GM12878 (cell line): ENCODE measurements around the gene WDFY4. TPM values are rescaled to one million over a fixed set of nuclear protein-coding genes. Genes with fewer than 3 reads are reported as not detected.

ENCODE experiments used
- ATAC-seq: fragments of 200-7000 bp; cut with Tn5 transposase; 3 replicates; pipeline ENCODE4 v1.9.1; 2020; ENCODE audit warnings: mild to moderate bottlenecking, moderate library complexity
- BruUV-seq: library from RNA; stranded (reverse); fragments of 400-500 nt; replicated peaks from 2 replicates; lab custom pipeline; 2021; lab: Mats Ljungman, UMichigan
- CTCF ChIA-PET: fragments of 300-600 bp; sonication (Branson Sonifier 250); formaldehyde crosslinking; extraction: SDS; loops from one replicate; lab custom pipeline; 2021; ENCODE audit warnings: inconsistent platforms; lab: Yijun Ruan, JAX
- POLR2A ChIA-PET: fragments of 350-600 bp; formaldehyde crosslinking; extraction: SDS; loops from one replicate; lab custom pipeline; 2021; ENCODE audit warnings: inconsistent platforms; lab: Charles Lee
- RAD21 ChIA-PET: fragments of 300-600 bp; sonication (Branson Sonifier 250); formaldehyde crosslinking; loops from one replicate; lab custom pipeline; 2023; ENCODE audit warnings: antibody characterized with exemption; ENCODE audit not compliant: unreplicated experiment; lab: Charles Lee
- SMC1A ChIA-PET: fragments of 300-600 bp; sonication (Branson Sonifier 250); formaldehyde crosslinking; loops from one replicate; lab custom pipeline; 2023; ENCODE audit not compliant: unreplicated experiment, uncharacterized antibody; lab: Charles Lee
- DNase-seq: peaks from one replicate; pipeline ENCODE4 v3.0.0-alpha.2; 2011; ENCODE audit warnings: low read depth, low spot score
- FAIRE-seq: peaks from 3 replicates; lab custom pipeline; 2011; peaks lifted over from hg19 to GRCh38; lab: Jason Lieb, UNC
- H2AFZ ChIP-seq: 2 replicates; pipeline ENCODE4 v1.6.0; 2011; ENCODE audit warnings: low read depth, low read length, control low read depth; ENCODE audit not compliant: control insufficient read depth
- H3K27ac ChIP-seq: 2 replicates; pipeline ENCODE4 v1.5.1; 2011; ENCODE audit warnings: control low read depth; ENCODE audit not compliant: control insufficient read depth, insufficient read depth
- H3K27me3 ChIP-seq, 2 experiments: replicated peaks in 1 of 2; 2 replicates each; pipeline versions ENCODE4 v1.6.0 to v1.6.1; 2011; ENCODE audit warnings: low read length in 1 of 2; ENCODE audit not compliant: control insufficient read depth in 2 of 2, insufficient read depth in 2 of 2
- H3K36me3 ChIP-seq, 2 experiments: 2 replicates each; pipeline ENCODE4 v1.5.1; 2011; ENCODE audit warnings: low read length in 1 of 2; ENCODE audit not compliant: control insufficient read depth in 2 of 2, insufficient read depth in 2 of 2
- H3K4me1 ChIP-seq: 2 replicates; pipeline ENCODE4 v1.6.1; 2011; ENCODE audit warnings: mild to moderate bottlenecking, low read length, moderate library complexity, mixed read lengths; ENCODE audit not compliant: control insufficient read depth, insufficient read depth
- H3K4me2 ChIP-seq: 2 replicates; pipeline ENCODE4 v1.6.0; 2011; ENCODE audit warnings: control low read depth; ENCODE audit not compliant: control insufficient read depth, insufficient read depth
- H3K4me3 ChIP-seq: fragments of 200-600 bp; sonication (generic); 2 replicates; pipeline ENCODE4 v1.5.1; 2016
- H3K79me2 ChIP-seq: 2 replicates; pipeline ENCODE4 v1.6.0; 2011; ENCODE audit warnings: low read length; ENCODE audit not compliant: control insufficient read depth, insufficient read depth
- H3K9ac ChIP-seq: 2 replicates; pipeline ENCODE4 v1.8.0; 2011; ENCODE audit warnings: low read length, control low read depth, mixed read lengths; ENCODE audit not compliant: control insufficient read depth, insufficient read depth
- H3K9me3 ChIP-seq: replicated peaks from 3 replicates; pipeline ENCODE4 v1.5.1; 2011; ENCODE audit warnings: mild to moderate bottlenecking, low read length; ENCODE audit not compliant: control insufficient read depth, insufficient read depth
- H4K20me1 ChIP-seq: 2 replicates; pipeline ENCODE4 v1.6.0; 2011; ENCODE audit not compliant: control insufficient read depth, insufficient read depth
- BMI1 ChIP-seq: fragments of 450-650 bp; IDR thresholded peaks from 2 replicates; pipeline ENCODE4 v1.6.1; 2016; ENCODE audit warnings: mild to moderate bottlenecking, moderate library complexity, borderline replicate concordance
- HCFC1 ChIP-seq: fragments of 150-350 bp; IDR thresholded peaks from 2 replicates; pipeline ENCODE4 v1.6.1; 2014; ENCODE audit warnings: low read length
- KDM1A ChIP-seq: fragments of 200-600 bp; sonication (generic); IDR thresholded peaks from 2 replicates; pipeline ENCODE4 v1.6.1; 2016; ENCODE audit warnings: borderline replicate concordance
- NFIC ChIP-seq: IDR thresholded peaks from 2 replicates; pipeline ENCODE4 v1.6.1; 2012; ENCODE audit warnings: low read depth, mild to moderate bottlenecking, inconsistent platforms, low read length, moderate library complexity
- NR2C1 ChIP-seq: fragments of 450-650 bp; IDR thresholded peaks from 2 replicates; pipeline ENCODE4 v1.6.1; 2017; ENCODE audit warnings: antibody characterized with exemption, mild to moderate bottlenecking, moderate library complexity
- POU2F2 ChIP-seq: IDR thresholded peaks from 3 replicates; pipeline ENCODE4 v1.6.1; 2011; ENCODE audit warnings: low read depth, mild to moderate bottlenecking, low read length, borderline replicate concordance
- SMAD5 ChIP-seq: IDR thresholded peaks from 2 replicates; pipeline ENCODE4 v1.6.1; 2016; ENCODE audit warnings: antibody characterized with exemption, low read depth
- SMC3 ChIP-seq: IDR thresholded peaks from 2 replicates; pipeline ENCODE4 v1.6.1; 2011; ENCODE audit warnings: low read length, improper control_type of control experiment, borderline replicate concordance
- SP1 ChIP-seq: IDR thresholded peaks from one replicate; pipeline ENCODE4 v1.6.1; 2011; ENCODE audit warnings: low read depth, low read length
- SPI1 ChIP-seq: IDR thresholded peaks from 2 replicates; pipeline ENCODE4 v1.6.1; 2011; ENCODE audit warnings: low read depth, mild to moderate bottlenecking, low read length, moderate library complexity, borderline replicate concordance; ENCODE audit not compliant: insufficient read depth
- WGBS: methylation state at CpG from one replicate; pipeline ENCODE4 v1.1.6; 2016; ENCODE audit warnings: low lambda C conversion rate; ENCODE audit not compliant: insufficient replicate concordance, insufficient coverage; ENCODE audit errors: missing lambda C conversion rate; 5-methylcytosine and 5-hydroxymethylcytosine counted together
- in situ Hi-C: fragments of 300-500 bp; cut with MboI; formaldehyde crosslinking; loops from 9 replicates; pipeline ENCODE4 v1.14.3; 2018; ENCODE audit warnings: mixed read lengths
- intact Hi-C: fragments of 100-400 bp; cut with micrococcal nuclease; formaldehyde crosslinking; loops from one replicate; pipeline ENCODE4 v1.14.2; 2022; ENCODE audit not compliant: unreplicated experiment
- polyA plus RNA-seq, 11 experiments: library from polyadenylated mRNA; depleted of rRNA in 4 of 11; unstranded in 6 of 11; stranded (reverse) in 5 of 11; fragments of >200 nt; fragmentation: Nextera tagmentation in 4 of 11; fragmentation: Illumina TruSeq in 1 of 11; extraction: Ambion mirVana in 4 of 11; extraction: Trizol in 1 of 11; gene quantifications; 1 replicate in 1 of 11; 2 replicates in 10 of 11; pipeline versions ENCODE4 v1.2.1 to v1.2.3, GENCODE V29; 2011 to 2016; ENCODE audit warnings: inconsistent platforms in 2 of 11, missing spikeins in 2 of 11, low read depth in 1 of 11
- total RNA-seq, 4 experiments: library from RNA; depleted of rRNA in 3 of 4; stranded (reverse); fragments of >200 nt in 3 of 4; fragmentation: Illumina TruSeq in 1 of 4; extraction: Trizol in 1 of 4; gene quantifications; 2 replicates each; pipeline versions ENCODE4 v1.2.1 to v1.2.3, GENCODE V29; 2013 to 2021
- TF ChIP-seq, protein P1 (sequence below): IDR thresholded peaks from 2 replicates; pipeline ENCODE4 v1.6.1; 2012; ENCODE audit warnings: mild to moderate bottlenecking, low read depth, low read length
- TF ChIP-seq, protein P2 (sequence below): IDR thresholded peaks from 2 replicates; pipeline ENCODE4 v1.6.1; 2012; ENCODE audit warnings: low read depth, low read length, improper control_type of control experiment
- TF ChIP-seq, protein P3 (sequence below): IDR thresholded peaks from 2 replicates; pipeline ENCODE4 v1.6.1; 2011; ENCODE audit warnings: low read depth, mild to moderate bottlenecking, low read length, moderate library complexity, borderline replicate concordance; ENCODE audit errors: extremely low read depth

WDFY4 gene
- total and polyA plus RNA-seq, 10 of the 15 experiments (the other 5 are each of a cell fraction or from before 2014, with no cell fraction given): 13.5 to 132 (median 47.3) TPM

DNA sequence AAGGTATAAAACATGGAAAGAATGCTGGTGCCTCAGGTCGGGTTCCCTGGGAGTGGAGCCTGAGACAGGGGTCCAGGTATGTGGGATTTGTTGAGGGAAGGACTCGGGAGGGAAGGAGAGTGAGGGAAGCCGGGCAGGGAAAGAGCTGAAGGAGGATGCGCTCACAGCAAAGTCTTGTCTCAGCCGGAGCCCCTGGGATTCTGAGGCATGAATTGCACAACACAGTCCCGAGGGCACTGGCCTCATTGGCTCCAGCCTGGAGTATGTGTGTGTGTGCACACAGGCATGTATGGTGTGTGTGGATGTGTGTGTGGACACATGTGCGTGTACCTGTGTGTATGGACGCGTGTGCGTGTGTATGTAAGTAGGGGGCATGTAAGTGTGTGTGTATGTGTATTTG lies 87.4 kb downstream of the WDFY4 start:
- ChIA-PET RAD21 (no interaction called here), CTCF (interaction anchor here (1.4 kb wide), 1 partner anchor 14 kb away, joined by 3 read pairs; no protein-coding TSS in a partner anchor)

More for the DNA sequence above, 87.4 kb downstream of the WDFY4 start:
- ATAC-seq: no peak
- H3K27ac ChIP-seq: no peak overlapping the region
- peaks cover 1% of the 10 kb centered on the region for H3K79me2 ChIP-seq
- 89% methylated on average over 10 of the region's 10 CpGs for WGBS
- SMC1A ChIA-PET: interaction anchor here (1.3 kb wide), 1 partner anchor 13 kb away, joined by 3 read pairs; no protein-coding TSS in a partner anchor
- in situ Hi-C loops: loop anchor here (25.0 kb wide), 1 partner anchor 90 kb away; no protein-coding TSS in a partner anchor
- H3K9ac ChIP-seq: no peak overlapping the region
- no peak overlapping the region for H3K4me3 ChIP-seq
- no peak for DNase-seq
- no peaks in the 10 kb centered on the region for H3K4me1 ChIP-seq
- no peak overlapping the region for H3K4me2 ChIP-seq
- H4K20me1 ChIP-seq: no peaks in the 10 kb centered on the region
- TF ChIP-seq SP1: no peak
- no peak for TF ChIP-seq HCFC1
- TF ChIP-seq, protein P1, sequence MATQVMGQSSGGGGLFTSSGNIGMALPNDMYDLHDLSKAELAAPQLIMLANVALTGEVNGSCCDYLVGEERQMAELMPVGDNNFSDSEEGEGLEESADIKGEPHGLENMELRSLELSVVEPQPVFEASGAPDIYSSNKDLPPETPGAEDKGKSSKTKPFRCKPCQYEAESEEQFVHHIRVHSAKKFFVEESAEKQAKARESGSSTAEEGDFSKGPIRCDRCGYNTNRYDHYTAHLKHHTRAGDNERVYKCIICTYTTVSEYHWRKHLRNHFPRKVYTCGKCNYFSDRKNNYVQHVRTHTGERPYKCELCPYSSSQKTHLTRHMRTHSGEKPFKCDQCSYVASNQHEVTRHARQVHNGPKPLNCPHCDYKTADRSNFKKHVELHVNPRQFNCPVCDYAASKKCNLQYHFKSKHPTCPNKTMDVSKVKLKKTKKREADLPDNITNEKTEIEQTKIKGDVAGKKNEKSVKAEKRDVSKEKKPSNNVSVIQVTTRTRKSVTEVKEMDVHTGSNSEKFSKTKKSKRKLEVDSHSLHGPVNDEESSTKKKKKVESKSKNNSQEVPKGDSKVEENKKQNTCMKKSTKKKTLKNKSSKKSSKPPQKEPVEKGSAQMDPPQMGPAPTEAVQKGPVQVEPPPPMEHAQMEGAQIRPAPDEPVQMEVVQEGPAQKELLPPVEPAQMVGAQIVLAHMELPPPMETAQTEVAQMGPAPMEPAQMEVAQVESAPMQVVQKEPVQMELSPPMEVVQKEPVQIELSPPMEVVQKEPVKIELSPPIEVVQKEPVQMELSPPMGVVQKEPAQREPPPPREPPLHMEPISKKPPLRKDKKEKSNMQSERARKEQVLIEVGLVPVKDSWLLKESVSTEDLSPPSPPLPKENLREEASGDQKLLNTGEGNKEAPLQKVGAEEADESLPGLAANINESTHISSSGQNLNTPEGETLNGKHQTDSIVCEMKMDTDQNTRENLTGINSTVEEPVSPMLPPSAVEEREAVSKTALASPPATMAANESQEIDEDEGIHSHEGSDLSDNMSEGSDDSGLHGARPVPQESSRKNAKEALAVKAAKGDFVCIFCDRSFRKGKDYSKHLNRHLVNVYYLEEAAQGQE: no peak
- no peak for TF ChIP-seq SMC3
- TF ChIP-seq NFIC: no peak
- no peak for TF ChIP-seq SMAD5
- TF ChIP-seq, protein P2, sequence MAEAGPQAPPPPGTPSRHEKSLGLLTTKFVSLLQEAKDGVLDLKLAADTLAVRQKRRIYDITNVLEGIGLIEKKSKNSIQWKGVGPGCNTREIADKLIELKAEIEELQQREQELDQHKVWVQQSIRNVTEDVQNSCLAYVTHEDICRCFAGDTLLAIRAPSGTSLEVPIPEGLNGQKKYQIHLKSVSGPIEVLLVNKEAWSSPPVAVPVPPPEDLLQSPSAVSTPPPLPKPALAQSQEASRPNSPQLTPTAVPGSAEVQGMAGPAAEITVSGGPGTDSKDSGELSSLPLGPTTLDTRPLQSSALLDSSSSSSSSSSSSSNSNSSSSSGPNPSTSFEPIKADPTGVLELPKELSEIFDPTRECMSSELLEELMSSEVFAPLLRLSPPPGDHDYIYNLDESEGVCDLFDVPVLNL: no peak
- no peak for TF ChIP-seq SPI1
- TF ChIP-seq KDM1A: no peak
- no peak for TF ChIP-seq POU2F2
- no peak for TF ChIP-seq BMI1
- TF ChIP-seq, protein P3, sequence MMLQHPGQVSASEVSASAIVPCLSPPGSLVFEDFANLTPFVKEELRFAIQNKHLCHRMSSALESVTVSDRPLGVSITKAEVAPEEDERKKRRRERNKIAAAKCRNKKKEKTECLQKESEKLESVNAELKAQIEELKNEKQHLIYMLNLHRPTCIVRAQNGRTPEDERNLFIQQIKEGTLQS: no peak
- TF ChIP-seq NR2C1: no peak
- H3K27me3 ChIP-seq: no peaks in the 10 kb centered on the region
- intact Hi-C loops: no loop called here
- peaks cover 16 to 43% of the 10 kb centered on the region in 2 experiments for H3K36me3 ChIP-seq
- no peak for FAIRE-seq
- no peaks in the 10 kb centered on the region; the same call in 2 of the 3 replicates for H3K9me3 ChIP-seq
- no TSS peak for BruUV-seq
- no peak overlapping the region for H2AFZ ChIP-seq
- POLR2A ChIA-PET: interaction anchor here (0.6 kb wide), 1 partner anchor 58 kb away, joined by 4 read pairs; no protein-coding TSS in a partner anchor
